HT1080 (cell line): ENCODE measurements around the gene LGI4. TPM values are rescaled to one million over a fixed set of nuclear protein-coding genes. Genes with fewer than 3 reads are reported as not detected.
A peak's percentile ranks its signal among the peaks of the same experiment; 100 is the strongest.
"Not testable (repeated sequence)": the region's sequence is repeated elsewhere in the genome, so short reads cannot be mapped to it uniquely, and the experiment has no call there.

Experiments
- DNase-seq: peaks from one replicate; pipeline ENCODE4 v3.0.0-alpha.2; 2015; ENCODE audit warnings: low read depth
- total RNA-seq: library from RNA; depleted of rRNA; stranded (reverse); fragments of >200 nt; shearing (Covaris generic); gene quantifications from 2 replicates; pipeline ENCODE4 v1.2.3, GENCODE V29; 2014

The LGI4 gene
- total RNA-seq, 1 experiment from 2014 or later: not detected

DNA sequence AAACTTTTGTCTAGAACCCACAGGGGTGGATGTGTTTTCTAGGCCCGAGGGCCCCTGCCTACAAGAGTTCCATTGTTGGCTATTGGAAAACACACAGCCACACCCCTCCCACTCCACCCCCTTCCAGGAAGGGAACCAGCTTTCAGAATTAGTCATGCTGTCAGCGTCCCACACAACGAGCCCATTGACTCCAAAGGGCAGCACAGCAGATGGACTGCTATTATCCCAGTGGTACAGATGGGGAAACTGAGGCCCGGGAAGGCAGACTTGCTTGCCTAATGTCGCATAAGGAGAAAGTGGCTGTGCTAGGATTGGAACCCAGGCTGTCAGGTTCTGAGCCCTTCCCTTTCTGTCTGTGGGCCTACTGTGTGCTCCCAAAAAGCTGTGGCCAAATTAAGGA is 27.3 kb downstream of the LGI4 start:
- DNase-seq: peak; percentile 64

DNA sequence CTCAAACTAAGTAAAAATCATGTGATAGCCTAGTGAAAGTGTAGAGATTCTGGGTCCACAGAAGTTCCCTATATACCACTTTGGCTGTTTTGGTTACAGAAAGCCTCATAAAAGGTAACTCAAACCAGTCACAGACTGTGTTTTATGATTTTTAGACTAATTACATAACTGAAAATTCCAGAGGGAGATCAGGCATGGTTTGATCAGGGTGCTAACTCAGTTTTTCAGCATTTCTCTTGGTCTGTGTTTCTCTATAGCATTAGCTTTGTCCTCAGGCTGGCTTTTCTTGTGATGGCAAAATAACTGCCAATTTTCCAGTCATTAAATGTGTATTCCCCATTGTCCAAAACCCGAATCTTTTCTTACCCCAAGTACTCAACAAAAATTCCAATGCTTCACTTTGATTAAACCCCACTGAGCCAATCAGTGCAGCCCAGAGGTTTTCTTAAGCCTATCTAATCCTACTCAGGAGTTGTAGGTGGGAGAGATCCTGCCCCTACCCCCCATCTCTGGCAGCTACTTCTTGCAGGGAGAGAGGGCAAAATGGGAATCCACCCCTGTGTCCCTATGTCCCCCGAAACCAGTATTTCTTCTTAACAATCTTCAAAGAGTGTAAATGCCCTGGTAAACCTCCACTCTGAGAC is 27.8 kb downstream of the LGI4 start:
- no peak for DNase-seq

DNA sequence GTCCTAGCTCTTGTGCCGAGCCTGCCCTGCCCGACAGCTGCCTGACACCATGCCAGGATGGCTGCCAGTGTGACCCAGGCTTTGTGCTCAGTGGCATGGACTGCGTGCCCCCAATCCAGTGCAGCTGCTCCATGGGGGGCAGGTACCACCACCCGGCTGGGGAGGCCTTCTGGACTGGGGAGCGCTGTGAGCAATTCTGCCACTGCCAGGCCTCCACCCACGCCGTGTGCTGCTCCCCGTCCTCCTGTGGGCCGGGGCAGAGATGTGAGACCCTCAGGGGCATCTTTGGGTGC is 28.6 kb downstream of the LGI4 start:
- no peak for DNase-seq

GRCh38 chr19:35105411-35106290 is 29.2 kb downstream of the LGI4 start:
- DNase-seq: no peak

GRCh38 chr19:35105047-35105410 is 29.8 kb downstream of the LGI4 start:
- DNase-seq: no peak

GRCh38 chr19:35104361-35104760 is 30.5 kb downstream of the LGI4 start:
- DNase-seq: no peak

DNA sequence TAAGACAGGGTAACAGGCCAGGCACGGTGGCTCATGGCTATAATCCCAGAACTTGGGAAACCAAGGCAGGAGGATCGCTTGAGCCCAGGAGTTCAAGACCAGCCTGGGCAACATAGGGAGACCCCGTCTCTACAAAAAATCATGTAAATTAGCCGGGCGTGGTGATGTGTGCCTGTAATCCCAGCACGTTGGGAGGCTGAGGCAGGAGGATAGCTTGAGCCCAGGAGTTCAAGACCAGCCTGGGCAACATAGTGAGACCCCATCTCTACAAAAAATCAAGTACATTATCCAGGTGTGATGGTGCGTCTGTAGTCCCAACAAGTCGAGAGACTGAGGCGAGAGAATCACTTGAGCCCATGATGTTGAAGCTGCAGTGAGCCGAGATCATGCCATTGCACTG is 31.2 kb downstream of the LGI4 start:
- not testable (repeated sequence) for DNase-seq

GRCh38 chr19:35101949-35102348 is 32.9 kb downstream of the LGI4 start:
- not testable (repeated sequence) for DNase-seq

DNA sequence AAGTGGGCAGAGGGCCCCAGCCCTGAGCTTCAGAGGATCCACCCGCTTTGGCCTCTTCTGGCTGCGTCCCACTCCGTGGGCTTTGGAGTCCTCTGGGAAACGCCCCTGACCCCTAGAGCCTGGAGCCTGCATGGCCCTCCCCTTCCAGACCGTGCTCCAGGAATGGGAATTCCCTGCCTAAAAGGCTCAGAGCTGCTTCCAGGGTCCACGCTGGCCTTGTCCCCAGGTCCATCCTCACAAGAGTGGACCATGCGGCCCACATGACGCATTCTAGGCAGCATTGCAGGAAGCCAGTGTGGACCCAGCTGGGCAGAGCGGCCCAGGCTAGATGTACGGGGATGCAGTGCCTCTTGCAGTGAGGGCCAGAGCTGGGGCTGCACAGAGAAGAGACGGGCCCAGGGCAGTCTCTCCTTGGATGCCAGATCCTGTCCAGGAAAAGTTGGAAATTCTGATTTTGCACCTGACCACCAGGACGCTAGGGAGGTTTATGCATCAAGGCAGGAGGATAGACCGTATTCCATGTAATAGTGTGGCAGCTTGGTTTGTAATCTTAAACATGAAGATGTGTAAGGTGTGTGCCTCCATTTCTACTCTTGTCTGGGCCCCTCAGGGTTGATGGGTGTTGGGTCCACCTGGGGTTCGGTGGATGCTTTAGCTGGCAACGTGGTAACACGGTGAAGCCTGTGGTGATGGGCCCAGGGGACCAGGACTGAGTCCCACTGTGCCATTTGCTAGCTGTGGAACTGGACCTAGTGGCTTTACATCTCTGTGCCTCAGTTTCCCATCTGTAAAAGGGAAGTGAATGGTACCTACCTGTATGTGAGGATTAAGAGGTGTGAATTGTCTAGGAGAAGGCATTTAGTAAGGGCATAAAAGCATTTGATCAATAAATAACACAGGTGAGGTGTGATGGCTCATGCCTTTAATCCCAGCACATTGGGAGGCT is 34.0 kb downstream of the LGI4 start:
- DNase-seq: no peak

DNA sequence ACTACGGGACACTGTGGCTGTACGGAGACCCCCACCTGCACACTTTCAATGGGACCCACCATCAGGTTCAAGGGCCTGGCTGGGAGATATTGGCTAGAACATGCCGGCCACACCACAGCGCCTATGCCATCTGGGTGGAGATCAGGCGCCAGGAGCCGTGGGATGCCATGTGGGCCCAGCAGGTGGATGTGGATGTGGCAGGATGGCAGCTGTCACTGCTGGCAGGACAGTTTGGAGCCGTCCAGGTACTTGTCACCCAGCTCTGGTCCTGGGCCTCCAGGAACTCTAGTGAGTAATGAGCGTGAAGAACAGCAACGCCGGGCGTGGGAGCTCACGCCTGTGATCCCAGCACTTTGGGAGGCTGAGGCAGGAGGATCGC is 35.0 kb downstream of the LGI4 start:
- no peak for DNase-seq

DNA sequence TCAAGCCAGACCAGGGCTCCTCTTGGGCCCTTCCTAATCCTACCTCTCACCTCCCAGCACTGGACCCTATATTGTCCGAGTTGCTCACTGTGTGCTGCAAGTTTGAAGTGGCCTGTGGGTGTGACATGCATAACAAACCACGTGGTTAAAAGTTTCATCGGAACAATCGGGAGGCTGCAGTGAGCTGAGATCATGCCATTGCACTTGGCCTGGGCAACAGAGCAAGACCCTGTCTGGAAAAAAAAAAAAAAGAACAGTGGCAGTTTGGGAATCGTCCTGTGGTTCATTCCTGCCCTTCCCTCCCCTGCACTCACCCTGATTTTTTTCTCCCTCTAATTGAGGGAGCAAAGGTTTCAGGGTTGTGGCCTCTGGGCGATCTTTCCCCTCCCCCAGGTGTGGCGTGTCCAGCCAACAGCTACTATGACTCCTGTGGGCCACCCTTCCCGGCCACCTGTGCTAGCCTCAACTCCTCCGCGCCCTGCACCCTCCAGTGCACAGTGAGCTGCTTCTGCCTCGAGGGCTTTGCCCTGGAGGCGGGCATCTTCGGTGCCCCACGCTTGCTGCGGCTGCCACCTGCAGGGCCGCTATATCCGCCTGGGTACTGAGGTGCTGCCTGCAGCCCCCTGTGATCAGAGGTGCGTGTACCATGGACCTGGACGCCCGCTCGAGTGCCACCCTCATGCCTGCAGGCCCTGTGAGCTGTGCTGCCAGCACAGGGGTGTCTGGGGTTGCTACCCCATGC is 35.5 kb downstream of the LGI4 start:
- no peak for DNase-seq

- DNase-seq: no peak
These were observed 36.3 kb downstream of the LGI4 start for GRCh38 chr19:35098413-35099049.

DNA sequence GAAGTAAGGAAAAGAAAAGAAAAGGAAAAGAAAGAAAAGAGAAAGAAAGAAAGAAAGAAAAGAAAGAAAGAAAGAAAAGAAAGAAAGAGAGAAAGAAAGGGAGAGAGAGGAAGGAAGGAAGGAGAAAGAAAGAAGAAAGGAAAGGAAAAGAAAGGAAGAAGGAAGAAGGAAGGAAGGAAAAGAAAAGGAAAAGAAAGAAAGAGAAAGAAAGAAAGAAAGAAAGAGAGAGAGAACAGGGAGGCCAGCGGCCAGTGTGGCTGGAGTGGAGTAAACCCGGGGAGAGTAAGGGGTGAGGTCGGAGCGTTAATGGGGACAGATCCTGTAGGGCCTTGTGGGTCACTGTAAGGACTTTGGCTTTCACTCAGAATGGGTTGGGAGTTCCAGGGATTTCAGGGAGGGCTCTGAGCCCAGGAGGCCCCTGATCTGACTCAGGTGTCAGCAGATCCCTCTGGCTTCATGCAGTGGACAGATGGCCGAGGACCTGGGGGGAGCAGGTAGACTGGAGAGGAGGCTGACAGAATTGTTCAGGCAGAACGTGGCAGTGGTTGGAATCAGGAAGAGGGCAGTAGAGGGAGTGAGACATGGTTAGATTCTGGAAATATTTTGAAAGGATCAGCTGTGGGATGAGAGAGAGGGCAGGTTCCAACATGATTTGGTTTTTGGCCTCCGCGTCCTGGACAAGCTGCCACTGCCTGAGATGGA is 39.0 kb downstream of the LGI4 start:
- no peak for DNase-seq

GRCh38 chr19:35094656-35095055 is 40.2 kb downstream of the LGI4 start:
- DNase-seq: no peak

DNA sequence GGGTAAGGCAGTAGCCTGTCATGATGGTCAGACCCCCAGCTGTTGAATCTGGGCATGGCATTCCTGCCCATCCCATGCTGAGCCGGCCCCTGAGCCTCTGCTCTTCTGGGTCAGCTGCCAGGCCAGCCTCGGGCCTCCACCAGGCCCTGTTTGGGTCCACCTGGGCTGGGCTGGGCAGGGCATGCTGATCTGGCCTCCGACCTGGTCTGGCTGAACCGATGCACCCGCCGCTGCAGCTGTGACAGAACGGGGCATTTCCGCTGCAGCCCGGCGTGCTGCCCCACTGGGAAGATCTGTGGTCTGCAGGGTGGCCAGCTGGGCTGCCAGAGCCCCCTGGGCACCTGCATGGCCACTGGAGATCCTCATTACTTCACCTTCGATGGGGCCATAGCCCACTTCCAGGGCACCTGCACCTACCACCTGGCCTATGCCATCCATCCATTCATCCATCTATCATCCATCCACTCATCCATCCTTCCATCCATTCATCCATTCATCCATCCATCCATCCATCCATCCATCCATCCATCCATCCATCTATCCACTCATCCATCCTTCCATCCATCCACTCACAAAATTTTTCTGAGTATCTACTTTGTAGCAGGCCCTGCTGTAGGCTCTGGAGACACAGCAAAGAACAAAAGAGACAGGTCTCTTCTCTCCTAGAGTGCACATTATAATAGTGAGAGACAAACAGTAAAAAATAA is 40.8 kb downstream of the LGI4 start:
- no peak for DNase-seq

GRCh38 chr19:35093430-35093829 is 41.4 kb downstream of the LGI4 start:
- no peak for DNase-seq

DNA sequence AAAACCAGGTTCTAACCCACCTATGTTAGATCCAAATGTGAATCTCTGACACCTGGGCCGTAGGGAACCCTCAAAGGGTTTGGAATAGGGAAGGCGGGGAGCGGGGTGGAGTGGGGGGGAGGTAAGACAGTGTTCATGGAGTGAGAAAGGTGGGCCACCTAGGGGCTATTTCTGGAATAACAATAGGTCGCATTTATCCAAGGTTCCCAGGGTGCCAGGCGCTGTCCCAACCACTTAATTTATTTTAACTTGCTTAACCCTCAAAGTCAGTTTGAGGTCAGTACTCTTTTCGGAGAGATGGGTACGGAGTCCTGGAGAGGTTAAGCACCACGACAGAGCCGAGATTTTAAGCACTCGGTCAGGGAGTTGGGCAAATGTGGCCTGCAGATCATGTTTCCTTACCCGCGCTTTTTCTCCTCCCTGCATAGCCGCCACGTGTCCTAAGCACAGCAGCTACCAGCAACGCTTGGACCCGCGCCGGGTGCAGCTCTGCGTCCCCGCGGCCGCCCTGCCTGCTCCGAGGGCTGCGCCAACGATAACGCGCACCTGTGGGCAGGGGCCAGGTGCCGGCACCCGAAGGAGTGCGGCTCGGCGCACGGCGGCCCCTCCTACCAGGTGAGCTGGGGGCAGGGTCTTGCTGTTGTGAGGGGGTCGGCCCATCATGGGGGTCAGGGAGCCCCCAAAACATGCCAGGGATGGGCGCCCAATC is 44.2 kb downstream of the LGI4 start:
- peak; percentile 25 for DNase-seq

GRCh38 chr19:35090160-35090505 is 44.7 kb downstream of the LGI4 start:
- DNase-seq: no peak

- DNase-seq: no peak
These were observed 45.3 kb downstream of the LGI4 start for GRCh38 chr19:35089554-35089953.
